Osteocyte (in vitro differentiated cells): ENCODE measurements around the gene CSGALNACT2. TPM values are rescaled to one million over a fixed set of nuclear protein-coding genes. Genes with fewer than 3 reads are reported as not detected.

Source experiments
- DNase-seq: peaks from one replicate; pipeline ENCODE4 v3.0.0; 2021; ENCODE audit warnings: mixed read lengths; ENCODE audit not compliant: unreplicated experiment; ENCODE audit errors: extremely low spot score
- H3K27ac Mint-ChIP-seq: one replicate; pipeline ENCODE4 v1.8.0; 2021; ENCODE audit warnings: mild to moderate bottlenecking, mixed read lengths; ENCODE audit not compliant: unreplicated experiment
- H3K27me3 Mint-ChIP-seq: one replicate; pipeline ENCODE4 v1.8.0; 2021; ENCODE audit warnings: mixed read lengths; ENCODE audit not compliant: unreplicated experiment
- H3K36me3 Mint-ChIP-seq: one replicate; pipeline ENCODE4 v1.8.0; 2021; ENCODE audit warnings: mixed read lengths; ENCODE audit not compliant: unreplicated experiment
- H3K4me1 Mint-ChIP-seq: one replicate; pipeline ENCODE4 v1.8.0; 2021; ENCODE audit warnings: mixed read lengths; ENCODE audit not compliant: unreplicated experiment
- H3K4me3 Mint-ChIP-seq: one replicate; pipeline ENCODE4 v1.8.0; 2021; ENCODE audit warnings: mild to moderate bottlenecking, moderate library complexity, mixed read lengths; ENCODE audit not compliant: unreplicated experiment
- H3K9me3 Mint-ChIP-seq: one replicate; pipeline ENCODE4 v1.8.0; 2021; ENCODE audit warnings: mixed read lengths; ENCODE audit not compliant: unreplicated experiment
- long read RNA-seq: library from polyadenylated mRNA; unstranded; transcript quantifications from one replicate; pipeline ENCODE4 v2.0.0, GENCODE V29; 2021
- total RNA-seq: library from RNA; stranded (reverse); gene quantifications from 2 replicates; pipeline ENCODE4 v1.2.1, GENCODE V29; 2021
- TF ChIP-seq, protein P1 (sequence below): fragments of 200-600 bp; sonication (generic); IDR thresholded peaks from 2 replicates; pipeline ENCODE4 v1.5.0; 2021; ENCODE audit warnings: antibody characterized with exemption, mild to moderate bottlenecking, moderate library complexity

Gene CSGALNACT2, protein sequence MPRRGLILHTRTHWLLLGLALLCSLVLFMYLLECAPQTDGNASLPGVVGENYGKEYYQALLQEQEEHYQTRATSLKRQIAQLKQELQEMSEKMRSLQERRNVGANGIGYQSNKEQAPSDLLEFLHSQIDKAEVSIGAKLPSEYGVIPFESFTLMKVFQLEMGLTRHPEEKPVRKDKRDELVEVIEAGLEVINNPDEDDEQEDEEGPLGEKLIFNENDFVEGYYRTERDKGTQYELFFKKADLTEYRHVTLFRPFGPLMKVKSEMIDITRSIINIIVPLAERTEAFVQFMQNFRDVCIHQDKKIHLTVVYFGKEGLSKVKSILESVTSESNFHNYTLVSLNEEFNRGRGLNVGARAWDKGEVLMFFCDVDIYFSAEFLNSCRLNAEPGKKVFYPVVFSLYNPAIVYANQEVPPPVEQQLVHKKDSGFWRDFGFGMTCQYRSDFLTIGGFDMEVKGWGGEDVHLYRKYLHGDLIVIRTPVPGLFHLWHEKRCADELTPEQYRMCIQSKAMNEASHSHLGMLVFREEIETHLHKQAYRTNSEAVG
- total RNA-seq = 36.6 and 38.7 TPM in 2 replicates
- long read RNA-seq, transcript CSGALNACT2-201 (8 exons, 3,730 nt) = major isoform, 16 of 41 reads
- long read RNA-seq, partial matches to known transcripts = 14 of 41 reads
- long read RNA-seq, other reads (novel, unspliced or antisense) = 11 of 41 reads

DNA sequence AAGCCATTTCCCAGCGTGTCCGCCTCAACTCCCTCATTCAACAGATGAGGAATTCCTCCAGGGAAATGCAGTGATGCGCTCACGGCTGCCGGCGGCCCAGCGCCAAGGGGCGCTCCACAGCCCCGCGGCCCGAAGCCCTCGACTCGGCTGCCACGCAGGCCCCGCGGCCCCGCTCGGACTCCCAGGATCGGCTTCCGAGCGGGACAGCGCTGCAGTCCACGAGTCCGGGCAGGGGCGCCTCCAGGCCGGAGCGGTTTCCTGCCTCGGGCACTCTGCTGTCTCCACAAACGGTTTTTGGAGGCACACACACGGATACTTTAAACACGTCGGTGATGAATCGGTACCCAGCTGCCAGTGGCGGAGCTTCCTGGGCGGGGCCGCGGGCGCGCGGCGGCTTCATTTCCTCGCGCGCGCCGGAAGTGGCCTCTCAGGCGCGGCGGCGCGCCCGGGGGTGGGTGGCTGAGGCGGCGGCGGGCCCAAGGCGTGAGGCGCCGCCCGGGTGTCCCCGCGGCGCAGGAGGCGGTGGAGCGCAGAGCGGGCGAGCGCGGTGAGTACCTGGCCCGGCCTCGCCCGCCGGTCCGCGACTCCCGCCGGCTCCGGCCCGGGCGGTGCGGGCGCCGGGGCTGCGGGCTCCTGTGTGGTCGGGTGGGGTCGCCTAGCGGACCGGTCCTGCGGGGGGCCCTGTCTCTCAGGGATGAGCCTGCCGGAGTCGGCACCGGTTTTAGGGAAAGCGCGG, at the start of gene CSGALNACT2:
Gene CSGALNACT2 (plus strand): TSS at position 425 of the 736 bp plus-strand sequence. CDS start 16,705 bp downstream, outside the sequence.
- peaks cover 2% of the 10 kb centered on the region for H3K36me3 Mint-ChIP-seq
- H3K9me3 Mint-ChIP-seq = no peaks in the 10 kb centered on the region
- TF ChIP-seq, protein P1, sequence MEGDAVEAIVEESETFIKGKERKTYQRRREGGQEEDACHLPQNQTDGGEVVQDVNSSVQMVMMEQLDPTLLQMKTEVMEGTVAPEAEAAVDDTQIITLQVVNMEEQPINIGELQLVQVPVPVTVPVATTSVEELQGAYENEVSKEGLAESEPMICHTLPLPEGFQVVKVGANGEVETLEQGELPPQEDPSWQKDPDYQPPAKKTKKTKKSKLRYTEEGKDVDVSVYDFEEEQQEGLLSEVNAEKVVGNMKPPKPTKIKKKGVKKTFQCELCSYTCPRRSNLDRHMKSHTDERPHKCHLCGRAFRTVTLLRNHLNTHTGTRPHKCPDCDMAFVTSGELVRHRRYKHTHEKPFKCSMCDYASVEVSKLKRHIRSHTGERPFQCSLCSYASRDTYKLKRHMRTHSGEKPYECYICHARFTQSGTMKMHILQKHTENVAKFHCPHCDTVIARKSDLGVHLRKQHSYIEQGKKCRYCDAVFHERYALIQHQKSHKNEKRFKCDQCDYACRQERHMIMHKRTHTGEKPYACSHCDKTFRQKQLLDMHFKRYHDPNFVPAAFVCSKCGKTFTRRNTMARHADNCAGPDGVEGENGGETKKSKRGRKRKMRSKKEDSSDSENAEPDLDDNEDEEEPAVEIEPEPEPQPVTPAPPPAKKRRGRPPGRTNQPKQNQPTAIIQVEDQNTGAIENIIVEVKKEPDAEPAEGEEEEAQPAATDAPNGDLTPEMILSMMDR = no peak
- peaks cover 50% of the 10 kb centered on the region for H3K4me1 Mint-ChIP-seq
- no peaks in the 10 kb centered on the region for H3K27me3 Mint-ChIP-seq
- H3K4me3 Mint-ChIP-seq = peak within 1 kb of the TSS; percentile 97
- DNase-seq = peak; percentile 93
- peak within 1 kb of the TSS; percentile 98 for H3K27ac Mint-ChIP-seq

DNA sequence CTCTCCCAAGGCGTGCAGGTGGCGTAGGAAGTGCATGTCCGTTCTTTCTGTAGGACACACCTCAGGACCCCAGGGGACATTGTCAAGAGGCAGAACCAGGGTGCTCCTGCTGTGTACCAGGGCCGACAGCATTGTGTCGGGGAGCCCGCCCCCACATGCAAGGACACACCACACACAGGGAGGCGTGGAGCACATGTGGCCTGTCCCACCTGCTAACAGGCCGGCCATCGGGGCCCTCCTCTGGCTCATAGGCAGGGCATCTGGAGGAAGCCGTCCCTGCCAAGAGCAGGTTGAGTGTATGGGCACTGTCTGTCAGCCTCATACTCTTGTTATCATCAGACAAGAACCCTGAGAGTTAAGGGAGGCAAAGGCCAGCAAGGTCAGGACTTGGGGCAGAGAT, 48.7 kb upstream of the CSGALNACT2 start:
- TF ChIP-seq, protein P1 = no peak
- DNase-seq = no peak
- no peak overlapping the region for H3K4me3 Mint-ChIP-seq
- H3K36me3 Mint-ChIP-seq = no peaks in the 10 kb centered on the region
- H3K4me1 Mint-ChIP-seq = no peaks in the 10 kb centered on the region
- H3K27ac Mint-ChIP-seq = no peak overlapping the region
- H3K27me3 Mint-ChIP-seq = peaks cover 18% of the 10 kb centered on the region
- H3K9me3 Mint-ChIP-seq = no peaks in the 10 kb centered on the region

DNA sequence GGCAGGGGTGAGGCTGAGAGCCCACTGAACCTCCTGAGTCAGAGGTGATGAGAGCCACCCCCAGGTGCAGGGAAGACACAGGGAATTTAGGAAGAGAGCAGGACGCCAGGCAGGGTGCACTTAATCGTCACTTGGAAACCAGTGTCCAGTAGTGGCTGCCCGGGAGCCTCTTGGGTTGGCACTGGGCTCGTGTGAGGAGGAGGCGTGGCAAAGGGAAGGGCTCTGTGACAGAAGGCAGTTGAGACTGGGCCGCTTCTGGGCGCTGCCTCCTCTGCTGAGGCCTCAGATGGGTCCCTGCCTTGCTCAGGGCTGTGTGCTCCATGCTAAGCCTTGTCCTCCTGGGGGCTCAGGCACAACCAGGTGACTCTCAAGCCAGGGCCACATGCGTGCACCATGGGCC, 48.1 kb upstream of the CSGALNACT2 start:
- TF ChIP-seq, protein P1 = no peak
- Mint-ChIP-seq H3K9me3 (no peaks in the 10 kb centered on the region), H3K4me1 (no peaks in the 10 kb centered on the region), H3K36me3 (no peaks in the 10 kb centered on the region), H3K4me3 (no peak overlapping the region), H3K27ac (no peak overlapping the region), H3K27me3 (peaks cover 17% of the 10 kb centered on the region)
- DNase-seq = no peak

DNA sequence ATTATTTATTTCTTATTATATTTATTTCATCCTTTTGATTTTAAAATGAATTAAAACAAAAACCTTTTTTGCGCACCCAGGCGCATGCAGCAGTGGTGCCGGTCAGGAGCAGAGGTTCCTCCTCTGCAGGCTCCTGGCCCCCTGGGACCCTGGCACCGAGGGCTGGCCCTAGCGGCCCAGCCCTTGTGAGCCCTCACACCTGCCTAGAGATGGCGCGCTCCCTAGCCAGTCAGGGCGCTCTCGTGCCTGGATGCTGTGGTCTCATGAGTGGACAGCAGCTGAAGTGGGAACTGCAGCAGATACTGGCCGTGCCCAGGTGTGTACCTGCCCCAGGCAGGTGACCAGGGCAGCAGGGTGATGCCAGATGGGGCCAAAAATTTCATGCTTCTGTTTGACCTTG, 47.6 kb upstream of the CSGALNACT2 start:
- DNase-seq = no peak
- Mint-ChIP-seq H3K4me1 (no peaks in the 10 kb centered on the region), H3K27me3 (peaks cover 17% of the 10 kb centered on the region), H3K36me3 (no peaks in the 10 kb centered on the region), H3K9me3 (no peaks in the 10 kb centered on the region), H3K4me3 (no peak overlapping the region), H3K27ac (no peak overlapping the region)
- TF ChIP-seq, protein P1 = no peak
